H1 (cell line): ENCODE measurements around the gene ASB6. TPM values are rescaled to one million over a fixed set of nuclear protein-coding genes. Genes with fewer than 3 reads are reported as not detected.
A peak's percentile ranks its signal among the peaks of the same experiment; 100 is the strongest.

Experiments used
- CTCF ChIA-PET: fragments of 300-600 bp; sonication (Branson Sonifier 250); formaldehyde crosslinking; loops from one replicate; lab custom pipeline; 2021; ENCODE audit not compliant: partially characterized antibody; lab: Charles Lee
- POLR2A ChIA-PET: fragments of 300-600 bp; sonication (Branson Sonifier 250); formaldehyde crosslinking; loops from one replicate; lab custom pipeline; 2021; ENCODE audit warnings: inconsistent platforms; ENCODE audit not compliant: partially characterized antibody; lab: Charles Lee
- DNase-seq, 2 experiments: peaks; one replicate each; pipeline versions ENCODE4 v3.0.0 to v3.0.0-alpha.2; 2010 to 2022; ENCODE audit warnings: low spot score in 2 of 2, low read depth in 1 of 2, mixed read lengths in 1 of 2
- FAIRE-seq: peaks from 2 replicates; lab custom pipeline; 2011; peaks lifted over from hg19 to GRCh38; lab: Jason Lieb, UNC
- H2AFZ ChIP-seq: 2 replicates; pipeline ENCODE4 v1.8.1; 2012; ENCODE audit warnings: low read length, inconsistent platforms
- H2AK5ac ChIP-seq: 2 replicates; pipeline ENCODE4 v1.6.1; 2013; ENCODE audit warnings: low read depth, low read length
- H2BK120ac ChIP-seq: replicated peaks from 2 replicates; pipeline ENCODE3; 2013; ENCODE audit warnings: low read depth, low read length, inconsistent platforms
- H2BK12ac ChIP-seq: 2 replicates; pipeline ENCODE4 v1.6.1; 2013; ENCODE audit warnings: low read depth, low read length
- H2BK15ac ChIP-seq: 2 replicates; pipeline ENCODE4 v1.6.1; 2013; ENCODE audit warnings: low read length
- H2BK20ac ChIP-seq: 2 replicates; pipeline ENCODE4 v1.6.1; 2013; ENCODE audit warnings: low read length
- H2BK5ac ChIP-seq: 2 replicates; pipeline ENCODE4 v1.6.1; 2013; ENCODE audit warnings: low read depth, low read length
- H3K14ac ChIP-seq: 2 replicates; pipeline ENCODE4 v1.6.1; 2013; ENCODE audit warnings: inconsistent platforms; ENCODE audit not compliant: insufficient read length
- H3K18ac ChIP-seq: 2 replicates; pipeline ENCODE4 v1.6.1; 2013; ENCODE audit warnings: low read length; ENCODE audit errors: extremely low read depth
- H3K23ac ChIP-seq: 2 replicates; pipeline ENCODE4 v1.6.1; 2013; ENCODE audit warnings: inconsistent platforms; ENCODE audit not compliant: insufficient read length
- H3K23me2 ChIP-seq: 2 replicates; pipeline ENCODE4 v1.6.1; 2013; ENCODE audit warnings: low read depth, low read length
- H3K27ac ChIP-seq: 2 replicates; pipeline ENCODE4 v1.6.1; 2011; ENCODE audit warnings: low read depth, low read length, inconsistent platforms
- H3K27me3 ChIP-seq, 4 experiments: replicated peaks in 1 of 4; 1 replicate in 1 of 4; 2 replicates in 3 of 4; pipeline versions ENCODE4 v1.6.1 to v1.8.1; 2011 to 2013; ENCODE audit warnings: low read length in 3 of 4, mild to moderate bottlenecking in 3 of 4, inconsistent platforms in 2 of 4, mixed read lengths in 2 of 4, moderate library complexity in 1 of 4; ENCODE audit not compliant: control insufficient read depth in 3 of 4, insufficient read depth in 3 of 4; ENCODE audit errors: extremely low read depth in 1 of 4
- H3K36me3 ChIP-seq, 4 experiments: 2 replicates each; pipeline versions ENCODE4 v1.6.1 to v1.8.1; 2011 to 2013; ENCODE audit warnings: mild to moderate bottlenecking in 4 of 4, low read length in 3 of 4, moderate library complexity in 2 of 4, control low read depth in 1 of 4, inconsistent platforms in 1 of 4; ENCODE audit not compliant: insufficient read depth in 4 of 4, control insufficient read depth in 2 of 4
- H3K4ac ChIP-seq: replicated peaks from 2 replicates; pipeline ENCODE3; 2013; ENCODE audit warnings: low read length, low read depth, mixed read lengths, inconsistent platforms; ENCODE audit not compliant: insufficient read length
- H3K4me1 ChIP-seq, 4 experiments: replicated peaks in 1 of 4; 1 replicate in 1 of 4; 2 replicates in 3 of 4; pipeline versions ENCODE4 v1.6.1 to v1.8.1; 2011 to 2013; ENCODE audit warnings: low read length in 3 of 4, inconsistent platforms in 2 of 4, mixed read lengths in 1 of 4; ENCODE audit not compliant: insufficient read depth in 4 of 4, control insufficient read depth in 3 of 4
- H3K4me2 ChIP-seq, 2 experiments: 2 replicates each; pipeline versions ENCODE4 v1.6.1 to v1.8.1; 2011 to 2013; ENCODE audit warnings: low read depth in 2 of 2, low read length in 2 of 2, control low read depth in 1 of 2, inconsistent platforms in 1 of 2, mild to moderate bottlenecking in 1 of 2; ENCODE audit not compliant: insufficient read depth in 1 of 2
- H3K4me3 ChIP-seq, 4 experiments: fragments of 200-600, 300-600 bp in 1 of 4; sonication (generic), shearing (Covaris generic), sonication (Bioruptor Twin) in 1 of 4; 2 replicates each; pipeline versions ENCODE4 v1.5.1 to v1.8.1; 2011 to 2016; ENCODE audit warnings: low read length in 4 of 4, low read depth in 3 of 4, control low read depth in 2 of 4, inconsistent platforms in 2 of 4, mild to moderate bottlenecking in 2 of 4, mixed read lengths in 1 of 4, moderate library complexity in 1 of 4; ENCODE audit not compliant: insufficient read depth in 2 of 4; ENCODE audit errors: extremely low read depth in 1 of 4
- H3K56ac ChIP-seq: replicated peaks from 2 replicates; pipeline ENCODE3; 2013; ENCODE audit warnings: low read depth, mild to moderate bottlenecking, mixed read lengths, low read length, inconsistent platforms; ENCODE audit not compliant: insufficient read length
- H3K79me1 ChIP-seq: 2 replicates; pipeline ENCODE4 v1.6.1; 2013; ENCODE audit warnings: low read depth, low read length, control low read depth
- H3K79me2 ChIP-seq, 2 experiments: 2 replicates each; pipeline versions ENCODE4 v1.6.1 to v1.8.1; 2012 to 2013; ENCODE audit warnings: low read length in 2 of 2, mild to moderate bottlenecking in 2 of 2, inconsistent platforms in 1 of 2; ENCODE audit not compliant: insufficient read depth in 2 of 2, control insufficient read depth in 1 of 2
- H3K9ac ChIP-seq, 4 experiments: replicated peaks in 1 of 4; 1 replicate in 1 of 4; 2 replicates in 3 of 4; pipeline versions ENCODE4 v1.6.1 to v1.8.1; 2011 to 2013; ENCODE audit warnings: low read depth in 3 of 4, low read length in 3 of 4, control low read depth in 2 of 4, mild to moderate bottlenecking in 2 of 4, moderate library complexity in 2 of 4, inconsistent platforms in 1 of 4; ENCODE audit errors: extremely low read depth in 1 of 4
- H3K9me3 ChIP-seq, 2 experiments: 2 replicates each; pipeline versions ENCODE4 v1.6.1 to v1.8.1; 2012 to 2013; ENCODE audit warnings: mild to moderate bottlenecking in 2 of 2, moderate library complexity in 2 of 2, control low read depth in 1 of 2, inconsistent platforms in 1 of 2, low read depth in 1 of 2, low read length in 1 of 2, mixed read lengths in 1 of 2; ENCODE audit not compliant: insufficient read depth in 2 of 2
- H4K20me1 ChIP-seq, 2 experiments: replicated peaks in 1 of 2; 2 replicates each; pipeline versions ENCODE3 to v1.8.1; 2011 to 2013; ENCODE audit warnings: inconsistent platforms in 2 of 2, low read length in 2 of 2, mild to moderate bottlenecking in 1 of 2; ENCODE audit not compliant: insufficient read depth in 2 of 2, control insufficient read depth in 1 of 2
- H4K5ac ChIP-seq: 2 replicates; pipeline ENCODE4 v1.6.1; 2013; ENCODE audit warnings: low read length, low read depth, mixed read lengths, inconsistent platforms; ENCODE audit not compliant: insufficient read length
- H4K8ac ChIP-seq: 2 replicates; pipeline ENCODE4 v1.8.0; 2013; ENCODE audit warnings: mild to moderate bottlenecking, moderate library complexity, low read length, inconsistent platforms; ENCODE audit not compliant: insufficient read depth; ENCODE audit errors: extremely low read depth
- H4K91ac ChIP-seq: replicated peaks from 2 replicates; pipeline ENCODE3; 2013; ENCODE audit warnings: low read length, mixed read lengths, inconsistent platforms; ENCODE audit not compliant: insufficient read length
- CEBPB ChIP-seq: IDR thresholded peaks from 2 replicates; pipeline ENCODE4 v1.6.1; 2012; ENCODE audit warnings: low read depth, low read length
- CHD1 ChIP-seq: IDR thresholded peaks from 2 replicates; pipeline ENCODE4 v1.6.1; 2012; ENCODE audit warnings: low read depth, low read length, improper control_type of control experiment
- CTCF ChIP-seq, 3 experiments: IDR thresholded peaks; 1 replicate in 2 of 3; 2 replicates in 1 of 3; pipeline versions ENCODE4 v1.5.1 to v1.6.1; 2011; ENCODE audit warnings: low read length in 3 of 3, mild to moderate bottlenecking in 3 of 3, inconsistent platforms in 2 of 3, low read depth in 1 of 3, moderate library complexity in 1 of 3; ENCODE audit not compliant: insufficient read depth in 1 of 3; ENCODE audit errors: control extremely low read depth in 1 of 3
- E2F6 ChIP-seq: IDR thresholded peaks from 2 replicates; pipeline ENCODE4 v1.6.1; 2012; ENCODE audit warnings: inconsistent platforms
- FOSL1 ChIP-seq: IDR thresholded peaks from 2 replicates; pipeline ENCODE4 v1.6.1; 2011; ENCODE audit warnings: mild to moderate bottlenecking, low read depth, low read length, moderate library complexity; ENCODE audit not compliant: insufficient read depth
- MAFK ChIP-seq: IDR thresholded peaks from 2 replicates; pipeline ENCODE4 v1.6.1; 2012; ENCODE audit warnings: low read depth, mild to moderate bottlenecking, improper control_type of control experiment, low read length
- POLR2A ChIP-seq, 2 experiments: IDR thresholded peaks; 1 replicate in 1 of 2; 2 replicates in 1 of 2; pipeline ENCODE4 v1.6.1; 2011; ENCODE audit warnings: low read depth in 2 of 2, low read length in 2 of 2, mild to moderate bottlenecking in 2 of 2; ENCODE audit errors: control extremely low read depth in 1 of 2
- SP4 ChIP-seq: IDR thresholded peaks from 2 replicates; pipeline ENCODE4 v1.6.1; 2012; ENCODE audit warnings: low read length, inconsistent platforms
- TCF12 ChIP-seq: IDR thresholded peaks from 2 replicates; pipeline ENCODE4 v1.6.1; 2011; ENCODE audit warnings: low read depth, mild to moderate bottlenecking, low read length
- ZNF274 ChIP-seq: IDR thresholded peaks from 2 replicates; pipeline ENCODE4 v1.7.0; 2012; ENCODE audit warnings: low read length, borderline replicate concordance; ENCODE audit errors: extremely low read depth
- WGBS, 2 experiments: shearing (Covaris generic) in 1 of 2; methylation state at CpG; one replicate each; pipeline versions ENCODE4 v1.1.6 to v1.1.7; 2013 to 2015; ENCODE audit warnings: low lambda C conversion rate in 2 of 2, mixed read lengths in 2 of 2, inconsistent platforms in 1 of 2, low coverage in 1 of 2, missing lambda C conversion rate in 1 of 2; ENCODE audit not compliant: insufficient replicate concordance in 2 of 2, insufficient coverage in 1 of 2, insufficient read length in 1 of 2; ENCODE audit errors: extremely low coverage in 1 of 2, missing lambda C conversion rate in 1 of 2; 5-methylcytosine and 5-hydroxymethylcytosine counted together
- polyA plus RNA-seq, 7 experiments: library from polyadenylated mRNA; depleted of rRNA in 3 of 7; stranded (reverse) in 5 of 7; unstranded in 2 of 7; fragments of >200 nt in 5 of 7; fragments of 200-250 nt in 2 of 7; gene quantifications; 1 replicate in 5 of 7; 2 replicates in 1 of 7; 4 replicates in 1 of 7; pipeline versions ENCODE4 v1.2.1 to v1.2.3, GENCODE V29; 2011 to 2013; ENCODE audit warnings: missing spikeins in 2 of 7, mixed read lengths in 2 of 7
- total RNA-seq: library from RNA; stranded (reverse); fragmentation: NEBNext Ultra II Directional; extraction: Animal tissue kit (Norgen Biotek cat#: 25700); gene quantifications from 2 replicates; pipeline ENCODE4 v1.2.1, GENCODE V29; 2021

ASB6 gene
- total and polyA plus RNA-seq, 2 of the 8 experiments (the other 6 are each of a cell fraction or from before 2014, with no cell fraction given), result 14.0 to 17.3 TPM

- Histone ChIP-seq H3K27me3 (no peaks in the 10 kb centered on the region), H3K56ac (no peak overlapping the region), H3K18ac (no peak overlapping the region), H3K4me3 (no peak overlapping the region), H4K8ac (peak overlapping the region; percentile 71; the same call in 1 of the 2 replicates), H3K4me1 (peaks cover 10 to 18% (median 10%) of the 10 kb centered on the region in 4 experiments), H4K20me1 (peaks cover 55 to 80% of the 10 kb centered on the region in 2 experiments), H3K14ac (no peak overlapping the region), H2BK12ac (no peak overlapping the region), H4K91ac (no peak overlapping the region), H4K5ac (no peak overlapping the region), H3K9me3 (no peaks in the 10 kb centered on the region), H2AFZ (no peak overlapping the region), H3K9ac (no peak overlapping the region; a peak in 1 of 7 replicates), H3K79me1 (peaks cover 38% of the 10 kb centered on the region), H3K36me3 (peaks cover 13 to 47% (median 27%) of the 10 kb centered on the region in 4 experiments), H3K23me2 (peaks cover 9% of the 10 kb centered on the region), H2BK5ac (no peak overlapping the region), H3K23ac (no peak overlapping the region), H2BK15ac (no peak overlapping the region), H3K27ac (no peak overlapping the region), H3K4ac (no peak overlapping the region), H2AK5ac (no peak overlapping the region), H2BK20ac (no peak overlapping the region), H3K4me2 (no peak overlapping the region), H3K79me2 (peaks cover 47 to 71% of the 10 kb centered on the region in 2 experiments), H2BK120ac (no peak overlapping the region)
- TF ChIP-seq CEBPB (no peak), ZNF274 (no peak), CHD1 (no peak), MAFK (no peak), E2F6 (no peak), TCF12 (no peak), FOSL1 (no peak), POLR2A (IDR thresholded peaks at IDR 0.05; ENCODE audit: control extremely low read depth in 1 of 2, low read depth in 2 of 2, low read length in 2 of 2) (no peak), SP4 (no peak), CTCF (IDR thresholded peaks at IDR 0.05; ENCODE audit: control extremely low read depth in 1 of 3, insufficient read depth in 1 of 3, low read depth in 1 of 3, low read length in 3 of 3) (no peak)
- POLR2A ChIA-PET, result interaction anchor here (1.9 to 8.4 kb wide), 2 partner anchors 7 to 66 kb away, joined by 7 to 95 read pairs; partner anchors contain the start of gene ASB6
- DNase-seq (no peak), FAIRE-seq (no peak)
- 94% methylated on average over 18 of the region's 19 CpGs; no CpG with 5 or more reads in 1 of the 2 experiments for WGBS, 2 experiments
- CTCF ChIA-PET, result interaction anchor here (0.6 to 4.4 kb wide), 9 partner anchors 11 to 774 kb away, joined by 3 to 18 read pairs (median 3); partner anchors contain the start of gene ASB6
These were observed 10.2 kb downstream of the ASB6 start for GRCh38 chr9:129631674-129632129.
